Choroid plexus epithelial cell (primary cell): ENCODE data around the gene MAFG.

Experiments
- DNase-seq: peaks from one replicate; pipeline ENCODE4 v3.0.0-alpha.2; 2010; ENCODE audit warnings: low read depth
- H3K4me3 ChIP-seq: 2 replicates; pipeline ENCODE4 v1.5.1; 2011; ENCODE audit warnings: low read depth, mild to moderate bottlenecking, control low read depth, low read length, moderate library complexity
- CTCF ChIP-seq: conservative IDR thresholded peaks from 2 replicates; pipeline ENCODE4 v1.5.1; 2011; ENCODE audit warnings: low read depth, mild to moderate bottlenecking, control low read depth, inconsistent platforms, low read length, moderate library complexity

MAFG gene

GRCh38 chr17:81898885-81899284 lies 28.6 kb downstream of the MAFG start:
- no peak for DNase-seq
- no peak overlapping the region for H3K4me3 ChIP-seq
- TF ChIP-seq CTCF, result no peak

- no peak for TF ChIP-seq CTCF
- peak; percentile 87 for DNase-seq
- H3K4me3 ChIP-seq, result no peak overlapping the region
Measured at GRCh38 chr17:81898029-81898866, 29.3 kb downstream of the MAFG start.

DNA sequence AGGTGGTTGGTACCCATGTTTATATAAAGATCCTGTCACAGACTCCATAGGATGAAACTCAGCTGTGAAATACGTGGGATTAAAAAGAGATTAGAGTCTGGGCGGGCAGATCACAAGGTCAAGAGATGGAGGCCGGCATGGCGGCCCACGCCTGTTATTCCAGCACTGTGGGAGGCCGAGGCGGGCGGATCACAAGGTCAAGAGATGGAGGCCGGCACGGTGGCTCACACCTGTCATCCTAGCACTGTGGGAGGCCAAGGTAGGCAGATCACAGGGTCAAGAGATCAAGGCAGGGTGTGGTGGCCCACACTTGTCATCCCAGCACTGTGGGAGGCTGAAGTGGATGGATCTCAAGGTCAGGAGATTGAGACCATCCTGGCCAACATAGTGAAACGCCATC lies 32.1 kb downstream of the MAFG start:
- no peak overlapping the region for H3K4me3 ChIP-seq
- DNase-seq, result no peak
- no peak for TF ChIP-seq CTCF

GRCh38 chr17:81891303-81891552 lies 36.3 kb downstream of the MAFG start:
- H3K4me3 ChIP-seq, result peak overlapping the region; percentile 91
- no peak for TF ChIP-seq CTCF

DNA sequence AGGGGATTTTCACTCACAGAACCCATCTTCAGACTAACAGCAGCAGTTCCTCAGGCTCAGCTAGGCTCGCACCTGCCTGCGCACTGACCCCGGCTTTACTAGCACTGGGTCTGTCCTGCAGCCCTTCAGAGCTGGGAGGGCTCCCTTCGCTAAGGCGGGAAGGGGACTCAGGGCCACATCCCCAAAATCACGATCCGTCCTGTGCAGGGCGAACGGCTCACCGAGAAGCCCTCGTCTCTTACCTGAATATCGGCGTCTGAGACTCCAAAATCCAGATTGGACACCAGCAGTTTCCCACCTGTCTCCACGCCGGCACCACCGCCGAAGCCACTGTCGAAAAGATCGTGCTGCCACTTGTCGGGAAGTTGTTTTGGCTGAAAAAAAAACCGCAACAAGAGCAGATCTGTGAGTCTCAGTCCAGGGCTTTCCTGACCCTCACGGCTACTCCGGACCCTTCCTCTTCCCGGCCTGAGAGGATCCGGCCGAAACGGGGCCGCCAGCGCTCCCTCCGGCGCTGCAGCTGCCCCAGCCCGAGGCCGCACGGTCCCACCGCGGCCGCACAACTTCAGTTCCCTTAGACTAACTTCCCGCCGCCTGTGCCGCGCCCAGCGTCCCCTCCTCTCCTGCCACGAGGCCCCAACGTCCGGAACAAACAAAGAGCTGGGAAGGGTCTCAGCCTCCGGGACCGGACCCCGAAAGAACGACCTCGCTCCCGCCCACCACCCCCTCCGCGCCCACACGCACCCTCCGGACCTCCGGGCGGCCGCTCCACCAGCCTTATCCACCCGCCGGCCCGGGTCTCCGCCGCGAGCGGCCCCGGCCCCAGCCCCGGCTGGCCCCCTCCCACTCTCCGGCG lies 36.9 kb downstream of the MAFG start:
- peak overlapping the region; percentile 91 for H3K4me3 ChIP-seq
- TF ChIP-seq CTCF, result no peak
- DNase-seq, result no peak

More at GRCh38 chr17:81891303-81891552, 36.3 kb downstream of the MAFG start:
- no peak for DNase-seq

DNA sequence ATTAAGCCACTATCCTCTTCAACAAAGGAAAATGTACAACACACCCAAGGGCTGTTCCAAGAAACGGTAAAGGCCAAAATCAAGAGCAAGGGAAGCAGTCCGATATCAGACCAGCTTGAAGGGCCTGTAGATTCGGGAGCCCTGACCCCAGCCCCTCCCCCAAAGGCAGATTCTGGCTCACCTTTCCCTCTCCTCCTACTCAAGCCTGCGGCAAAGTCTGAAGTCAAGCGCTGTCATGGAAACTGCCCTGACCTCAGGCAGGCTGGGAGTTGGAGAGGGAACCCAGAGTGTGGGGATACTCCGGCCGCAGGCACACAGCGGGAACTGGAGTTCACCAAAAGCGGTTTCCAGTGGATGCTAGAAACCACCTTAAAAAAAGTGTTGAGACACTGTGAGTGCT lies 37.9 kb downstream of the MAFG start:
- no peak overlapping the region for H3K4me3 ChIP-seq
- TF ChIP-seq CTCF, result no peak
- no peak for DNase-seq
